Right hindlimb (tissue), 1 donor: ENCODE results near the gene HDAC7.

Experiments
- DNase-seq: peaks from one replicate; pipeline ENCODE4 v3.0.0-alpha.2; 2018

HDAC7 gene

DNA sequence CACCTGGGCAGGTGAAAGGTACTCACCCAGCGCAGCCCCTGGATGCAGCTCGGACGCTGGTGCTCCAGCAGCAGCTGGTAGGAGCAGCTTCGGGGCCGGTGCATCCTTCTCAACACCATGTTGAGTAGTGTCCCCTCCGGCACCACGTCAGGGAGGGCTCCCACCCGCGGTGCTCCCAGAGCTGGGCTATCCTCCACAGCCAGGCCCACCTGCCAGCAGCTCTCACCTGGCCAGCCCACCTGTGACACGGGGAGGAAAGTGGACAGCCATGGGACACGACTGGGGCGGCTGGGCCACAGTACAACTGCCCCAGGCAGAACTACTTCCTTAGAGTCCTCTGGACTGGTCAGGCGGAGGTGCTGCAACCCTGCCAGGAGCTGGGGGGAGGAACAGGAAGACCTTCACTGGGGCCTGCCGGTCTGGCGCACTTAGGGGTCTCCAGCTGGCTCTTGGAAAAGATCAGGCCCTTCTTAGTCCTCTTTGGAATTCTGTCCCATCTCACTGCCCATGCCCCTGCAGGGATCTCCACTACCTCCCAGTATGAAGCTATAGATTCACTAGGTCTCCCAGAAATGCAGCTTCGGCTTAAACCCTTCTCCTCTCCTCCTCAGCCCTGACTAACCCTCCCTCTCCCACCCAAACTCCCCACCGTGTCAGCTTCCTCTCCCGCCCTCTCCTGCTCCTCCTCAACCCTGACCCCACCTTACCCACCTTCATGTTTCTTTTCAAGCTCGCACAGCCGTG, 61.7 kb downstream of the HDAC7 start:
- DNase-seq, result no peak

DNA sequence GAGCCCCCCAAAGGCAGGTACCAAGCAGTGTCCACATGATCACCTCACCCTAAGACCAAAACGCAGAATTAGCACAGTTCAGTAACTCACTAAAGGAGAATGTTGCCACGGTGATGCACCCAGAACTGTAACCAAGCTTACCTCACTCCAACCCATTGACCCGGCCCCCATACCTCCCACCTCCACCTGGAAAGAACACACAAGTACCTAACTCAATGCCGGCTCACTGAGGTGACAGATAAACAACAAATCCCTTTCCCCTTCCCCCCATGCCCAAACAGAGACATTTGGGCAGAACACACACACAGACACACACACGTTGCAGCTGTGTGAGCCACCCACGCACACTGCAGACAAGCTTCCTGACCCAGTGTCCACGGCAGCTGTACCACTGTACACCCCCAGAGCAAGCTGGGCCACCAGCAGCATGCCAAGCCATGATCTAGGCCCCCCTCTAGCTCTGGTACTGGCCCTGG, 62.3 kb downstream of the HDAC7 start:
- no peak for DNase-seq

DNA sequence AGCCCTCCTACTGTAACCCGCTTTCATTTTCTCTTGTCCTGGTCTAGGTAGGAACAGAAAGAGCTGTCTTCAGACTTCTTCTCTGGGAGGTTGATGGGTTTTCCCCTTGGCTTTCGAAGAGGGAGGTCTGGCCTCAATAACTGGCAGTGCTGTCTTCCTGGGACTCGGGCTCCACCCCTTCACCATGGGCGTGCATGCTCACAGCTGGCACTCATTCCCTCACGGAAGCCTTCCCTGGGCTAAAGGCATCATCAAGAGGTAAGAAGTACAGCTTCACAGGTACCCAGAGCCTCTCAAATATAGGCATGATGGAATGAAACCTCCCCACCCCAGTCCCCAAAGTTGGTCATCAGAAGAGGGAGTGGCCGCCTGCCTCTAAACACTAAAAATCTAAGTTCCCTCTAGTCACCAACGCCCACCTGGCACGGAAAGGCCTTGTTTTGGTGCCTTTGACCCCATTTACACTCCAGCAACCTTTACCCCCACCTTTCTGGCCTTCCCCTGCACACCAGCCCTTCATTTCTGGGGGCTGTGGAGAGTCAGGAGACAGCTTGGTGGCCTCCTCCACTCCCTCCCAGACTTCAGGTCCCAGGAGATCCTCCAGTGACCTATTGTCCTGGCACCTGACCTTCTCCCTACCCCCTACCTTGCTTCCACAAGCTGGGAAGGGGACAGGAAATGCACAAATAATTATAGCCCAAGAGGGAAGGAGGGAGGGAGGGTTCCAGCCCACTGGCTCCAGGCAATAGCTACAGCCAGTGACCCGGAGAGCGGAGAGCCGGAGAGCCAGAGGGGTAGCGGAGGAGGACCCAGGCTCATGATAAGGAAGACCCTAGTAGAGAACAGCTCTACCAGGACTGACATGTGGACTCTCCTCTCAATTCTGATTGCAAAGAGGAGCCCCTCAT, 63.8 kb downstream of the HDAC7 start:
- no peak for DNase-seq

DNA sequence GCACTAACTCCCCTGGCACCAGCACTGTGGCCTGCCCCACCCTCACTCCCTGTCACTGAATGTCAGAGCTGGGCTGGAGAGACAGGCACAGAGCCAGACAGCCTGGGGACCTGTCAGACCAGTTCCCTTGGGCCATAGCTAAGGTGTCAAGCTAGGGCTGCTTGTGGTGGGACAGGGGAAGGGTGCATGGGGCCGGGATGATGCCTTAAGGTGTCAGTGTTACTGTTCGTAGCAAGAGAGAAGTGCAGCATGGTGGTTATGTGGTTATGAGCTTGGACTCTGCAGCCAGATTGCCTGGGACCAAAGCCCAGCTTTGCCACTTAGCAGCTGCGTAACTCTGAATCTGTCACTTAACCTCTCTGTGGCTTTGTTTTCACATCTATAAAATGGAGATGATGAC, 64.8 kb downstream of the HDAC7 start:
- no peak for DNase-seq

DNA sequence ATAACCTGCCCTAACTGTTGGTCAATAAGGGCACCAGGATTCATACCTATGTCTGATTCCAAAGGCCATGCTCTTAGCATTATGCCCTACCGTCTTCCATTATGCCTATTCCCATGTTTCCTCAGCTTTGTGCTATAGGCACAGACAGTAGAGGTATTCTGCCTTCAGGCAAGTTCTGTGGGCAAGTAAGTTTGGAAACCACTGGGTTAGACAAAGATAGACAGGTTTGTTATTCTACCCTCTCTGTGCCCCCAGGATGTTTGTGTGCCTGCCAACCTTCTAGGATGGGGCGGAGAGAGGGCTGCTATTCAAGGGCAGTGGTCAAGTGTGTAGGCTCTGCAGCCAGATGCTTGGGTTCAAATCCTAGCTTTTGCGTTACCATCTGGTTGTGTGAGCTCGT, 65.6 kb downstream of the HDAC7 start:
- DNase-seq, result no peak

DNA sequence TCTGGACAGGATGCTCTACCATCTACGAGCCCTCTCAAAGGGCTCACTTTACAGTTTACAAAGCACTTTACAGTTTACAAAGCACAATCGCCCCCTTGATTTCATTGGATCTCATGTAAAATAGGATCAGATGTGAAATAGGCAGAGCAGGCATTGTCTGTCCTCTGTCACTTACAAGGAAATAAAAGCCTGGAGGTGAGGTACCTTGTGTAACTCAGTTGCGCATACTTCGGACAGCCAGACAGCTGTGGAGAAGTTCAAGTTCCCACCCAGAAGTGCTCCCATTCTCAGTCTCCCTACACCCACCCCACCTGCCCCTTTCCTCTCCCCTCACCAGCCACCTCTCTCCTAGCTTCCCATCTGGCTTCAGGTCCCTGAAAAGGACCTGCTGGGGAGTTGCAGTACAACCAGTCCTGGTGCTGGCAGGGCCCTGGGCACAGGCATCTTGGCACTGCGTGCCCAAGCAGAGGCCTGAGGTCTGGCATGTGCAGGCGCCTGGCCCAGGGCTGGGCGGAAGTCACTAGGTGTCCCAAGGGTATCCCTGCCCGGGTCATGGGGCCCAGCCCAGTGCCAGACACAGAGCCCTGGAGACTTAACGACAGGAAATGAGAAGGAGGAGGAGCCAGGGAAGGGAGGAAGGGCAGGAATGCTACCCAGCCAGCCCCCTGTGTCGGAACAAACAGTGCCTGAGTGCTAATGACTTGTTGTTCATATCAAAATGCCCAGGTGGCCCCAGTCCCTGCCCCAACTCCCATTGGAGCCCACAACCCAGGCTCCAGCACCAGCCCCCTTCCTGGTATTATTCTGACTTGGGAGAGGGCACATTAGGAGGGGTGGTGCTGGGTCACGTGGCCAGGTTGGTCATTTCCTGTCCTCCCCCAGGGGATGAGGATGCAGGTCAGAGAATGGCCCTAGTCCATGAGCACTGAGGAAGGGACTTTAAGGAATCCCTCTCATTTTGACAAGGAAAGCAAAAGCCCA, 66.4 kb downstream of the HDAC7 start:
- no peak for DNase-seq

DNA sequence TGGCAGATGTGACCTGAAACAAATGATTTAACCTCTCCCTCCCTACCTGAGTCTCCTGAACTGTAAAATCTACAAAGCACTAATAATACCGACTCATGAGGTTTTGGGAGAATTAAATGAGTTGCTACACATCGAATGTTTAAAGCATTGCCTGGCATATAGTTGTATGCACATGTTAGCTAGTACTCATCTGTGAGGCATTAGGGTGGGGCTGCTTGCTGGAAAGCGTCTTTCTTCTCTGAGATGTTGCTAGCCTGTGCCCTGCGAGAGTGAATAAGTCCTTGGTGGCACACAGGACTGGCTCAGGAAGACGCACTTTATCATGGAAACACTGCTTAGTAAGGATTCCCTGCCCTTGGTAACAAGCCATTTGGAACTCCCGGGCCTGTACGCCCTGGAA, 67.2 kb downstream of the HDAC7 start:
- DNase-seq, result no peak

DNA sequence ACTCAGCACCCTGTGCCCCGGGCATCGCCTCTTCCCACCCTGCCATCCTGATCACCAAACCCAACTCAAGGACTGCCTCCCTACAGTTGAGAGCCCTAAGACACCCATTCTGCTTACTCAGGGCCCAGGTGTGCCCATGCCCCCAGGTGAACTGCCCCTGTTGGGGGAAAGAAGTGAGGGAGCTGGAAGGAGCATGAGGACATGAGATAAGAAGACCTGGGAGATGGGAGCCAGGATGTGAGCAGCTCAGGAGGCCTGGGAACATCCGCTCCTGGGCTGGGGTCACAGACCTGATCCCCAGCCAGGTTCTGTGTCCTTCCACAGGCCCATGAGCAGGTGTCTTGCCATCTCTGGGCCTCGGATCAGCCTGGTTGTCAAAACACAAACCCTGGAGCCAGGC, 67.6 kb downstream of the HDAC7 start:
- no peak for DNase-seq

DNA sequence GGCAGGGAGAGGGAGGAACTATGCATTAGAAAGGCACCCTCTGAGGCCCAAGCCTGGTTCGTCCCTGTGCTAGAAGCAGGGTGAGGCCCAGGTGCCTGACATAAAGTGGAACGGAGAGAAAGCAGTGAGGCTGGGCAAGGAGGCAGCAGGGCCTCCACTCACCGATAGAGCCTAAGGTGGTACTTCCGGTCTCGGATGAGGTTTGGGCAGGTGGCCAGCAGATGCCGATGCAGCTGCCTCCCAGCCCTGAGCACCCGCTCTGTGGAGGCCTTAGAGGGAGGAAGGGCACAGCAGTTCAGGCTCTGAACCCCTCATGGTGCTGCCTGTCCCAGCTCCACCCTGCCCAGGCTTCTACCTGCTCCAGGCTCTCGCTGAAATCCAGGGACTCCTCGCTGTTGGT, 68.1 kb downstream of the HDAC7 start:
- no peak for DNase-seq

DNA sequence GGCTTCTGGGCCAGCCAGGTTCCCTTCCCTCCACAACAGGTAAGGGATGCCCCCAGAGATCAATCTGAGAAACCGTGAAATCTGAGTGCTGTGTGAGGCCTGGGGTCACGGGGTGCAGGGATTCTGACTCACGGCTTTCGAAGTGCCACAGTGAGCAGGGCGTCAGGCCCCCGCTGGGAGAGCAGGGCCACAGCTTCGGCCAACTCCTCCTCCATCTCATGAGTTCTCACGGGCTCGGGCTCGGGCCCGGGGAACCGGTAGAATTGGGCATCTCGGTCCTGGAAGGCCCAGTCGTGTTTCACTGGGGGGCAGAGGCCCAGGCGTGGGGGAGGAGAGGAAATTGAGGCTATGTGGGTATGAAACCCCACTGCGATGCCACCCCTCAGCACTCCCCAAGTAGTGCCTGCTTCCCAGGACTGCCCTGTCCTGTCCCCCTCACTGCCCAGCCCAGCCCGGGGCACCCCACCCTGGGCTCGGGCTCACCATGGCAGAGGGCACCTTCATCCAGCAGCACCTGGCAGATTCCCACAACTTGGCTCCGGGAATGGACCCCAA, 68.7 kb downstream of the HDAC7 start:
- no peak for DNase-seq

DNA sequence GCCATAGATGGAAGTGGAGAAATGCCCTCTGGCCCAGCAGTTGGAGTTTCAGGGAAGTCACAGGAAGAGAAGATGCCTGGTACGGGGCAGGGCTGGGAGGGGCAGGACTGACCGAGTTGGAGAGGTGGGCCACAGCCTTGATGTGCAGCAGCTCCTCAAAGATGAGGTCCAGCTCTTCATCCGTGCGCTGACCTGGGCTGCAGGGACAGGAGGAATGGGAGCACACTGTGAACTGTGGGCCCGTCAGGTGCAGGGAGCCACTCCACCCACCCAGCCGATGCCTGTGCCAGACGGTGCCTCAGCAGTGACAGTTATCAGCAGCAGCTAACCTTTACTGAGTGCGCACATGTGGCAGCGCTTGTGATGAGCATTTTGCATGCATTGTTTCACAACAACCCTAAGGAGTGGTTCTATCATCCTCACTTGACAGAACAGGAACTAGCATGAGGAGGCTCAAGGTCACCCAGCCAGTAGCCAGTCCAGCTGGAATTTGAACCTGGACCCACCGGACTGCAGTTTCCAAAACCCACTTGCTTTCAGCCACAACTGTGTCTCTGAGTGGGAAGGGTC, 69.4 kb downstream of the HDAC7 start:
- DNase-seq, result no peak

DNA sequence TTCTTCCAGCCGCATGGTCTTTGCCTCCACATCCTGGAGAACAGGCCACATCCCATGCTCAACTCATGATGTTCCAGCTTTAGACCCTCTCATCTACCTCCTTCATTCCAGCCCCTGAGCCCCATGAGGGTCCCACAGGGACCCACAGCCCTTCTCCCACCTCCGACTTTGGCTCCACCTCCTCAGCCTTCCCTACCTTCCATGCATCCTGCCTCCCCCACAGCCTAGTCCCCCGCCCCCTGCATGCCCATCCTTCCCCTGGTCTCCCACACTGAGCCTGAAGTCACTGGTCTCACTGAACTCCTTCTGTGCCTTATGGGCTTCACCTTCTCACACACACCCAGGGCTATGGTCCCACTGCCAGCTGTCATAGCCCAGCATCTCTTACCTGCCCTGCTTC, 70.8 kb downstream of the HDAC7 start:
- no peak for DNase-seq

DNA sequence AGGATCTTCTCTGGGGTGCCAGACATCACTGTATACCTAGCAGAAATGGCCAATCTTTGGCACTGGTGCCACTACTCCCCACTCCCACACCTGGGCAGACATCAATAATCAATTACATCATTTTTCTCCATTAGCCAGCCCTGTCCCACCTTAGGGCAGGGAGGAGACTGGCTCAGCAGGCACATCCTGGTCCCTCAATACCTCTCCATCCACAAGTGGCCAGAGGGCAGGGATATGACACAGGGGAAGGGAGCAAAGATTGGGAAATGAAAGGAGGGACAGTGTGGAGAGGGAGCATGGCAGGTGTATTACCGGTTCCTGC, 71.2 kb downstream of the HDAC7 start:
- DNase-seq, result no peak

DNA sequence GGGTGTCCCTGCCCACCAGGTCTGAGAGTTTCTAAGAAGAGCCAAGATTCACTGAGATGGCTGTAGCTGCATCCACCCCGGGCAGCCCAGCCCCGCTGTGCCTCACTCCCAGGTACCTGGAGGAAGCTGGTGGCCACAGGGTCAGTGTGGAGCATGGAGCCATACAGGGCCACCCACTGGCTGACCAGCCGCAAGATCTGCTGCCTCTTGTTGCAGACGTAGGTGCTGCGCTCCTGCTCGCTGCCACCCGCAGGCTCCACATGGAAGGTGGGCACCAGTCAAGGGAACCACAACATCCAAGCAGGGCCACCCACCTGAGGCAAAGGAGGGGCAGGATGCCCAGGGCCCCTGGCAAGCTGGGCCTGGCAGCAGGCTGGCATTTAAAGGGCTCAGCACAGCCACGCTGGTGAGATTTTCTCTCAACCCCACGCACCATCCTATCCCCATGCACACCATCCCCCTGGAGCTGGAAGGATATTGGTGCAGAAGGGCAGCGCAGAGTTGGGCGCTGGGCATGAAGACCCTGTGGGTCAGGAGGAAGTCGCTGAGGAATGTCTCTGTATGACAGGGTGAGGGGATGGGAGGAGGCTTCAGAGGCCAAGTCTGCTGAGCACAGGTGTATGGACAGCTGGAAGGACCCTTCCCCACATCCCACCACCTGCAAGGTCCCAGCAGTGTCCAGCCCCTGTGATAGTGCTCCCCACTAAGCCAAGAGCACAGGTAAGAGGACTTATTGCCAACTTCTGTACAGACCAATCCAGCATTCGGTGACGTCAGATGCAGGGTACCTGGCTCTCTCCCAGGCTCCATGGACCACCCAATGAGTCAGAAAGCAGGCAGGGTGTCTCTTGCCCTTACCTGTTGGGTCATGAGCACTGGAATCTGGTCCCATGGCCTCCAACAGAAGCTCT, 71.9 kb downstream of the HDAC7 start:
- DNase-seq, result no peak

DNA sequence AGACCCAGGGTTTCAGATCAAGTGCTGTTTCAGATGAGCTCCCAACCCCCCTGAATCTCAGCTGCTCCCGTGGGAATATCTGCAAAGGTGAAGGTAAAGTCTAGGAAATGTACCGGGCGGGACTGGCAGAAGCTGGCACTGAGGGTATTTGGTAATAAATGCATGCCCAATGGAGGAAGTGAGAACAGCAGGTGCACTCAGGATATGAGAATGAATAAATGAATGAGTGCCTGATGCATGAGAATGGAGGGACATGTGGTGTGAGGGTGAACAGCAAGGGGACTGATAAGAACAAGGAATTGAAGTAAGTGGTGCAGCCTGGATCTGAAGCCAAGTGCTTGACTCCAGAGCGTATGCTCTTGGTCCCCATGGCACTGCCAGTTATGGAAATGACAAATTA, 72.6 kb downstream of the HDAC7 start:
- DNase-seq, result no peak

DNA sequence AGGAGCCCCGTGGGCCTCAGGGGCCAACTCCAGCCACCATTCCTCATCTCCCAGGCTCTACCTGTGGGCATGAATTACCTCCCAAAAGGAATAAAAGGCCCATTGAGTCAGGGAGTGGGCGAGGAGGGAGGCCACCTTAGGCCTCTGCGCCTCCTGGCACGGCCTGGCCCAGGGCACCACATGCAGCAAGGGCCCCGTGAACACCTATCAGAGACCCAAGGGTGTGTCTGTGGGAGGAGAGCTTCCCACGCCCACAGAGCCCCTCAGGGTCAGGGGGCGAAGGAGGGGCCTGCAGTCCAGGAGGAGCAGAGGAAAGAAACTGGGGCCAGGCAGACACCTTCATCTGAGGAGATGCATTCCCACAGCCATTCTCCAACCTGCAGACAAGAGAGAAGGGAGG, 73.2 kb downstream of the HDAC7 start:
- DNase-seq, result no peak

DNA sequence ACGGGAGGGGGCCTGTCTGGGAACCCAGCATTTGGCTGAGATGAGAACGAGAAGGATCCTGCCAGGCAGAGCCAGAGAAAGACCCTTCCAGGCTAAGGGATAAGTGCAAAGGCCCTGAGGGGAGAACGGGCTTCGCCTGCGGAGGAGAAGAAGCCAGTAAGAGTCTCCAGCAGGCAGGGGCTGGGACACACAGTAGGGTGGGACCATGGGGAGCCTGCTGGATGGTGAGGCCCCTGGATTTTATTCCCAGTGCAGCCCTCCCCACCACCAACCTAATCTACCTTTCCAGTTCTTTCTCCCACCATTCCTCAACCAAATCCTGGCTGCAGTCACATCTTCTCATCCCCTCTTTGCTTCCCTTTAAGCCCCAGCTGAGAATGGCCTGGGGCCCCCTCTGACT, 73.6 kb downstream of the HDAC7 start:
- no peak for DNase-seq

DNA sequence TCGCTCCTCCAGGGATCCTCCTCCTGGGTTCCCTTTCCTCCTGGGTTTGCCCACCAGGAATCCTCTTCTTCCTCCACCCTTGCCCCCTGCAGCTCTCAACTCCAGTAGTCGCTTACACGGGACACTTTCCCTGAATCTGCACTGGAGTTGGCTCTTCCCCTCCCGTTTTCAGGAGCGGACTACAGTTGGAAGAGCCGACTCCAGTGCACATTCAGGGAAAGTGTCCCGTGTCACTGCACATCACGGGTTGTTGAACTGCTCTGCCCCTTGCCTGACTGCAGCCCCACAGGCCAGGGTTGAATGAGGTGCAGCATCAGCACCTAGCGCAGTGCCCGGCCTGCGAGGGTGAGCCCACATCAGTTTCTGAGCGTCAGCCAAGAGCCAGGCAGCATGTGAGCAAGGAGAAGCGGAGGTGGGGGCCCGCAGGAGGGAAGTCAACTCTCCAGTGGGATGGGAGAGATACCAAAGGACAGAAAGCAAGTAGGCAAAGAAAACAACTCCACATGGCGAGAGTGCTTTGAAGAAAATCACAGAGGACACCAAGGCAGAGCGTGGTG, 74.1 kb downstream of the HDAC7 start:
- DNase-seq, result no peak

DNA sequence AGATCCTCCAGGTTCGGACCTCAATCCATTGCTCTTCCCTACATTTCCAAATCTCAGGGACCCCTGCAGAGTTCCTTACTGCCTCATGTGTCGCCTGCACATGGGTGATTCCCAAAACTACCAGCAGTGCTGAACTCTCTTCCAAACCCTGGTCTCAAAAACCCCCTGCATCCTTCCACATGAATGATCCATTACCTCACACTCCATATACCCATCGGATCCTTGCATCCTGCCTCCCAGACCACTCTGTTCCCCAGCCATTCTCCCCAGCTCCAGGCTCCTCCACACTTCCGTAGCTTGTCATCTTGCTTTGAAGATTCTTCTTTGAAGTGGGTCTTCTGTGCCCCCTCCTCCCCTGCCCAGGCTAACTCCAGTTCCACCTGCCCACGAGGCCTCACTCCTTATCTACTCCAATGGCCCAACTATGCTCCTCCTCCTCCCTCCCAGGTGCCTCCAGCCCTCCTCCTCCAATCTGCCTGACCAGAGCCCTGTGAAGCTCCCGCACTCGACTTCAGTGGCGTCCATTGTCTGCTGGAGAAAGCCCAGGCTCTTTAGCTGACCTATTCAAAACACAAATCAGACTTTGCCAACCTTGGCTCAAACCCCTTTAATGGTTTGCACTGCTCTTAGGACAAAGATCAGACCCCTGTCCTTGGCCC, 74.8 kb downstream of the HDAC7 start:
- no peak for DNase-seq

DNA sequence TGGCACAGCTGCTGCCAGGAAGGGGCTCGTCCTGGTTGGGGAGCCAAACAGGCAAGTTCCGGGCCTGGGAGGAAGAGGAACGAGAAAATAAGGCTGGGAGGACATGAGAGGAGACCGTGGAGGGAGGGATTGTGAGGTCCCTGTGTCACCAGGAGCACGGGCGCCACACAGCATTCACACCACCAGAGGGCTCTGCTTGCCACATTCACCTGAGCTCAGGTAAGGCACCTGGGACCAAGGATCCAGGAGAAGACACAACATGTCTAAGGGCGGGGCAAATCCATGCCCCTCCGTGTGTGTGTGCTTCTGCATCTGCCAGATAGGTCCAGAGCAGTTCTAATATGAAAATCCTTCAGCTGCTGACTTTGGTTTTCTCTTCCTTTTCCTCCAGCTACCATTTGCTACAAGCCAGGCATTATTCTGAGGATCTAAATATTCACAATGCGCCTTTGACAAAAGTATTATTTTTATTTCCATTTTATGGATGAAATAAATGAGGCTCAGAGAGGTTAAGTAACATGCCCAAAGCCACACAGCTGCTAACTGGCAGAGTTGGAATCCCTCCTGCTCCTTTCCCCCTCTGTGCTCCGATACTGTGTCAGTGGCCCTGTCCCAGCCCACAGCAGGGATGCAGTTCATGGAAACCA, 75.6 kb downstream of the HDAC7 start:
- DNase-seq, result no peak
